Fibroblast of gingiva (primary cell): ENCODE data around the gene PCDH15.
"Not testable (repeated sequence)": the region's sequence is repeated elsewhere in the genome, so short reads cannot be mapped to it uniquely, and the experiment has no call there.

ENCODE experiments used
- DNase-seq: peaks from one replicate; pipeline ENCODE4 v3.0.0-alpha.2; 2011; ENCODE audit warnings: low read depth

PCDH15 gene

GRCh38 chr10:53978301-53978700 lies 822.7 kb downstream of the PCDH15 start:
- DNase-seq = no peak

- no peak for DNase-seq
Observed at GRCh38 chr10:53977267-53977666, 823.8 kb downstream of the PCDH15 start.

- DNase-seq = no peak
Observed at GRCh38 chr10:53957401-53957800, 843.6 kb downstream of the PCDH15 start.

- DNase-seq = no peak
Observed at GRCh38 chr10:53955091-53955490, 845.9 kb downstream of the PCDH15 start.

- DNase-seq = no peak
Observed at GRCh38 chr10:53952698-53953630, 848.1 kb downstream of the PCDH15 start.

- no peak for DNase-seq
Observed at GRCh38 chr10:53939654-53940053, 861.4 kb downstream of the PCDH15 start.

GRCh38 chr10:53930648-53931047 lies 870.4 kb downstream of the PCDH15 start:
- no peak for DNase-seq

- DNase-seq = not testable (repeated sequence)
Observed at GRCh38 chr10:53924051-53924700, 876.9 kb downstream of the PCDH15 start.

- no peak for DNase-seq
Observed at GRCh38 chr10:53918755-53919154, 882.3 kb downstream of the PCDH15 start.

GRCh38 chr10:53909791-53910190 lies 891.2 kb downstream of the PCDH15 start:
- no peak for DNase-seq

GRCh38 chr10:53904506-53905241 lies 896.4 kb downstream of the PCDH15 start:
- no peak for DNase-seq

GRCh38 chr10:53903756-53904155 lies 897.3 kb downstream of the PCDH15 start:
- no peak for DNase-seq

- no peak for DNase-seq
Observed at GRCh38 chr10:53899463-53900160, 901.4 kb downstream of the PCDH15 start.

GRCh38 chr10:53898532-53898931 lies 902.5 kb downstream of the PCDH15 start:
- no peak for DNase-seq

- no peak for DNase-seq
Observed at GRCh38 chr10:53894145-53894544, 906.9 kb downstream of the PCDH15 start.

- DNase-seq = no peak
Observed at GRCh38 chr10:53893061-53893460, 908.0 kb downstream of the PCDH15 start.

- no peak for DNase-seq
Observed at GRCh38 chr10:53886325-53887300, 914.4 kb downstream of the PCDH15 start.

GRCh38 chr10:53864846-53865245 lies 936.2 kb downstream of the PCDH15 start:
- no peak for DNase-seq

- DNase-seq = no peak
Observed at GRCh38 chr10:53852450-53853175, 948.4 kb downstream of the PCDH15 start.

GRCh38 chr10:53846809-53847208 lies 954.2 kb downstream of the PCDH15 start:
- DNase-seq = no peak
